ENCODE results near the gene RCAN1. TPM values are rescaled to one million over a fixed set of nuclear protein-coding genes. Genes with fewer than 3 reads are reported as not detected.

The RCAN1 gene
- polyA plus RNA-seq, 3 donors = 5.2 to 17.5 (median 15.1) TPM

GRCh38 chr21:34615487-34615814 lies 538 bp upstream of the RCAN1 start:
- 2% methylated on average over 4 of the region's 8 CpGs for WGBS (ENCODE audit: insufficient coverage)
- no peaks in the 10 kb centered on the region for H3K9me3 Mint-ChIP-seq

DNA sequence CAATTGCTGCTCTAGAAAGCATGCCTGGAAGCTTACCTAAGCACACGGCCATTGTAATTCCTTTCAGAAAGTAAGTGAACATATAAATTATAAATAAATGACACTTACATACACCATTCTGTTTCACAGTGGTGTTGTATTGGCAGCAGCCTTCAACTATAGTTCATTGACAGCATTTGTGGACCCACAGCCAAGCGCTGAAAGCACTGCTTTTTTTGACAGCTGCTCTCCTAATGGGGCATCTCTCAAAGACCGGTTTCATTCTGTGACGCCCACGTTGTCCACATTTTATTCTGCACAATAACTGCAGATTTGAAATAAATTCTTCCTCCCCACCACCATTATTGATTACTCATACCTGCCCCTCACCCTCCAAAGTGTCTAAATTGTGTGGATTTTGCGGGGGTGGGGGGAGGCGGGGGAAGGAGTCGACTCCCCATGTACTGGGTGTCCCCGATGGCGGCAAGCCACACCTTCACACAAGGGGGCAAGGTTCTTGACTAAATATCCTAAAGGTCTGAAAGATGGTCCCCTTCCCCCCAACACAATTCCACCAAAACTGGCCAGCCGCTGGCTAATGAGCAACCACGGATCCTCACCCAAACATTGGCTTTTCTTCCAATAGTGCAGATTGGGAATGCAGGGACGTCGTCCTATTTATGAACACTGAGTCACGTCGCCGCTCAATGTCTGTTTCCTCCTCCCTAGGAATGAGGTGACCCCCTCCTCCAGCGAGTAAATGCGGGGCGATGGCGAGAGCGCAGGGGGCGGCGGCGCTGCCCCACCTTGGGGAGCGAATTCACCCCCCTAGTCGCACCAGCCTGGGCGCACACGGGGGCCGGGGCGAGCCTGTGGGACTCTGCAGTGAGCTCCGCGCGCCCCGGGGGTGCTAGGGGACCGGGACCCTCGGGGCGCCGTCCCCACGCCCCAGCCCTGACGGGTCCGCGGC lies 960 bp downstream of the RCAN1 start:
- peak overlapping the region; percentile 87 for H3K4me2 ChIP-seq (replicated peaks; ENCODE audit: extremely low read depth, low read length, poor library complexity, severe bottlenecking)
- no peak overlapping the region for H3K27ac ChIP-seq (ENCODE audit: low read depth in 1 of 2, low read length in 2 of 2)
- H3K4me1 ChIP-seq (ENCODE audit: control insufficient read depth in 1 of 2, insufficient read depth in 2 of 2, low read length in 2 of 2) = peaks cover 35 to 51% of the 10 kb centered on the region in 2 donors
- peaks cover 0 to 2% of the 10 kb centered on the region in 2 donors for H3K36me3 Mint-ChIP-seq
- peaks cover 49% of the 10 kb centered on the region for H3K4me1 Mint-ChIP-seq
- peak in 1 of 3 donors; percentile 17 for DNase-seq
- H3K79me2 ChIP-seq (ENCODE audit: insufficient read depth, low read length) = peaks cover 53% of the 10 kb centered on the region
- TF ChIP-seq, protein P1, sequence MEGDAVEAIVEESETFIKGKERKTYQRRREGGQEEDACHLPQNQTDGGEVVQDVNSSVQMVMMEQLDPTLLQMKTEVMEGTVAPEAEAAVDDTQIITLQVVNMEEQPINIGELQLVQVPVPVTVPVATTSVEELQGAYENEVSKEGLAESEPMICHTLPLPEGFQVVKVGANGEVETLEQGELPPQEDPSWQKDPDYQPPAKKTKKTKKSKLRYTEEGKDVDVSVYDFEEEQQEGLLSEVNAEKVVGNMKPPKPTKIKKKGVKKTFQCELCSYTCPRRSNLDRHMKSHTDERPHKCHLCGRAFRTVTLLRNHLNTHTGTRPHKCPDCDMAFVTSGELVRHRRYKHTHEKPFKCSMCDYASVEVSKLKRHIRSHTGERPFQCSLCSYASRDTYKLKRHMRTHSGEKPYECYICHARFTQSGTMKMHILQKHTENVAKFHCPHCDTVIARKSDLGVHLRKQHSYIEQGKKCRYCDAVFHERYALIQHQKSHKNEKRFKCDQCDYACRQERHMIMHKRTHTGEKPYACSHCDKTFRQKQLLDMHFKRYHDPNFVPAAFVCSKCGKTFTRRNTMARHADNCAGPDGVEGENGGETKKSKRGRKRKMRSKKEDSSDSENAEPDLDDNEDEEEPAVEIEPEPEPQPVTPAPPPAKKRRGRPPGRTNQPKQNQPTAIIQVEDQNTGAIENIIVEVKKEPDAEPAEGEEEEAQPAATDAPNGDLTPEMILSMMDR (IDR thresholded peaks at IDR 0.05) = no peak
- H2AFZ ChIP-seq (ENCODE audit: insufficient read depth, low read depth, low read length, poor library complexity, severe bottlenecking) = peak overlapping the region; percentile 82
- peaks cover 21% of the 10 kb centered on the region for H4K20me1 ChIP-seq (ENCODE audit: insufficient read depth, low read length)
- H3K4me3 ChIP-seq (replicated peaks in 1 of 3; ENCODE audit: low read depth in 2 of 3, low read length in 3 of 3) = peak overlapping the region; percentile 50 to 86 (median 78)
- H3K9me3 ChIP-seq (replicated peaks in 1 of 2; ENCODE audit: control insufficient read depth in 1 of 2, insufficient read depth in 1 of 2, low read length in 2 of 2) = no peaks in the 10 kb centered on the region
- H3K27ac Mint-ChIP-seq = peak overlapping the region in 5 of 7 donors; percentile 4 to 76 (median 66)
- peak overlapping the region; percentile 85 to 90 for H3K4me3 Mint-ChIP-seq
- intact Hi-C loops (cut with micrococcal nuclease) = loop anchor here in 1 of 2 donors (10.0 kb wide), 1 partner anchor 699 kb away; the partner anchor contains the start of gene ATP5PO
- H3K9me3 Mint-ChIP-seq = no peaks in the 10 kb centered on the region
- H3K27me3 Mint-ChIP-seq (ENCODE audit: low read depth in 3 of 3) = peaks cover 0 to 5% (median 1%) of the 10 kb centered on the region in 3 donors
- H3K36me3 ChIP-seq (replicated peaks in 1 of 2; ENCODE audit: control insufficient read depth in 1 of 2, insufficient read depth in 2 of 2, low read length in 2 of 2) = no peaks in the 10 kb centered on the region
- no peaks in the 10 kb centered on the region for H3K27me3 ChIP-seq (ENCODE audit: control insufficient read depth in 2 of 2, insufficient read depth in 2 of 2, low read length in 2 of 2)
- peak overlapping the region; percentile 84 for H3K9ac ChIP-seq (ENCODE audit: insufficient read depth, low read length, poor library complexity, severe bottlenecking)
- 6% methylated on average over 33 of the region's 43 CpGs for WGBS (ENCODE audit: insufficient coverage)

More at GRCh38 chr21:34615487-34615814, 538 bp upstream of the RCAN1 start:
- Mint-ChIP-seq H3K4me1 (peaks cover 56% of the 10 kb centered on the region), H3K36me3 (peaks cover 0 to 2% of the 10 kb centered on the region in 2 donors), H3K4me3 (peak overlapping the region; percentile 77 to 87), H3K27ac (peak overlapping the region; percentile 63 to 89 (median 82)), H3K27me3 (ENCODE audit: low read depth in 3 of 3) (peaks cover 0 to 3% (median 1%) of the 10 kb centered on the region in 3 donors)
- Histone ChIP-seq H3K9me3 (replicated peaks in 1 of 2; ENCODE audit: control insufficient read depth in 1 of 2, insufficient read depth in 1 of 2, low read length in 2 of 2) (no peaks in the 10 kb centered on the region), H3K4me1 (ENCODE audit: control insufficient read depth in 1 of 2, insufficient read depth in 2 of 2, low read length in 2 of 2) (peaks cover 41 to 57% of the 10 kb centered on the region in 2 donors), H3K79me2 (ENCODE audit: insufficient read depth, low read length) (peaks cover 38% of the 10 kb centered on the region), H3K4me3 (replicated peaks in 1 of 3; ENCODE audit: low read depth in 2 of 3, low read length in 3 of 3) (peak overlapping the region; percentile 31 to 86 (median 78)), H2AFZ (ENCODE audit: insufficient read depth, low read depth, low read length, poor library complexity, severe bottlenecking) (peak overlapping the region; percentile 82), H3K4me2 (replicated peaks; ENCODE audit: extremely low read depth, low read length, poor library complexity, severe bottlenecking) (peak overlapping the region; percentile 87), H3K27ac (ENCODE audit: low read depth in 1 of 2, low read length in 2 of 2) (peak overlapping the region in 1 of 2 donors; percentile 81), H3K36me3 (replicated peaks in 1 of 2; ENCODE audit: control insufficient read depth in 1 of 2, insufficient read depth in 2 of 2, low read length in 2 of 2) (no peaks in the 10 kb centered on the region), H4K20me1 (ENCODE audit: insufficient read depth, low read length) (peaks cover 13% of the 10 kb centered on the region), H3K9ac (ENCODE audit: insufficient read depth, low read length, poor library complexity, severe bottlenecking) (peak overlapping the region; percentile 84), H3K27me3 (ENCODE audit: control insufficient read depth in 2 of 2, insufficient read depth in 2 of 2, low read length in 2 of 2) (no peaks in the 10 kb centered on the region)
- DNase-seq = no peak
- intact Hi-C loops (cut with micrococcal nuclease) = loop anchor here (5.0 to 10.0 kb wide), 2 partner anchors 698 to 701 kb away; partner anchors contain the start of gene ATP5PO (in 2 of the 2)
- TF ChIP-seq, protein P1 (IDR thresholded peaks at IDR 0.05) = no peak
